GM18858 (cell line): ENCODE measurements around the gene OR2A5.
"Not testable (repeated sequence)": the region's sequence is repeated elsewhere in the genome, so short reads cannot be mapped to it uniquely, and the experiment has no call there.

Experiments used
- ATAC-seq: cut with Tn5 transposase; IDR thresholded peaks from one replicate; pipeline ENCODE4 v1.9.1; 2021; ENCODE audit not compliant: unreplicated experiment

The OR2A5 gene

DNA sequence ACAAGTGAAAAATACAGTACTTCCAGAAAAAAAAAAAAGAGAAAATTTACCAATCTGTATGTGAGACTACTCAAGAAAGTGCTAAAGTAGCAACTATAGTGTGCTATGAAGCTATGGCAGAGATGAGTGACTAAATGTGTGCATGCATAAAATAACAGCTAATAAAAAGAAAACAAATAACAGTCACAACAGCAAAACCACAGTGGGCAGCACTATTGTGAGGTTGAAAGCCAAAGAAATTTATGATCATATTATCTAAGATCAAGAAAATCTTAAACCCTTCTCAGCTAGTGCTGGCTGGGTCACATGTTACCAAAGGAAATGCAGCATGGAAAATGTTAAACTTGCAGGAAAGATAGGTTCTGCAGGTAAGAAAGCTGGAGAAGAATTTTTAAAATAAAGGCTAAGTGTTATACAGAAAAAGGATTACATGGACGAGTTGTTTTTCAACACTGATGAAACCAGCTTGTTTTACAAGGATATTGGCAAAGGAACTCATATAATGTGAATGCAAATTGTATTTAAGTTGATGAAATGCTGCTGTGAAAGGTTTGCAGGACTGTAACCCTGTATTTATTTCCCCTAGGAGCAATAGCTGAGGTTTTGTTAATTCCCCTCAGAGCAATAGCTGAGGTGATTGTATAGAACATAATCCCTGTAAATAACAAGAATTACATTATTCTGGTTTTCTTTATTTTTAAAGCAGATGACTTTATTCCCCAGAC, 15.6 kb upstream of the OR2A5 start:
- no peak for ATAC-seq

DNA sequence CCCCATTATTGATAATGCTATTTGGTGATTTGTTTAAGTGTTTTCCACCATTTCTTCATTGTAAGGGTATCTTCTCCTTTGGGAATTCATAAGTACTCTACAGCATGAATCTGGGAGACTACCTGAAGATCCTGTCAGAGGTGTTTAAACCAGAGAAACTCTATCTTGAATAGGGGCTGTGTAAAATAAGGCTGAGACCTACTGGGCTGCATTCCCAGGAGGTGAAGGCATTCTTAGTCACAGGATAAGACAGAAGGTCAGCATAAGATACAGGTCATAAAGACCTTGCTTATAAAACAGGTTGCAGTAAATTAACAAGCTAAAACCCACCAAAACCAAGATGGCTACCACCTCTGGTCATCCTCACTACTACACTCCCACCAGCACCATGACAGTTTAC, 13.4 kb upstream of the OR2A5 start:
- ATAC-seq, result no peak

DNA sequence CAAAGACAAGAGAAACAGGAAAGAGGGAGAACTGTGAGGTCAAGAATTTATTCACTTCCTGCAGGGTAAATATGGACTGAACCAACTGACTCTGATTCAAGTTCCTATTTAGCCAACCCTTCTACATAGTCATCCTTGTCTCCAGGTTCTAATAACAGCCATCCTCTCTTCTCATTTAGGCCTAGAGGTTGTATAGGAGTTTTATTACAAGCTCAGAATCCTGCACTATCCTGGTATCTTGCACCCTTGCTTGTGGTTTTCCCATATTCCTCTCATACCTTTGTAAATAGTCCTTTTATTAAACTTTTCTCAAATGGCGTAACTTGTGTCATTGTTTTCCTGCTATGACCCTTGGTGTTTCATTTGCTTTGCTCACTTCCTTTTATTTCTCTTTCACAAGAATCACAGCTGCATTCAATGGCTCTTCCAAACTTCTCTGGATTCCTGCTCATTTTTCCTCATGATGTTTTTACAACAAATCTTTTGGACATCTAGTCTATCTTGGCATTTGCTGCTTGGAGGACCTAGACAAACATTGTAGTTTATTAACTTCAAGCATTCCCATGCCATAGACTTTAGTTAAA, 12.4 kb upstream of the OR2A5 start:
- ATAC-seq, result no peak

DNA sequence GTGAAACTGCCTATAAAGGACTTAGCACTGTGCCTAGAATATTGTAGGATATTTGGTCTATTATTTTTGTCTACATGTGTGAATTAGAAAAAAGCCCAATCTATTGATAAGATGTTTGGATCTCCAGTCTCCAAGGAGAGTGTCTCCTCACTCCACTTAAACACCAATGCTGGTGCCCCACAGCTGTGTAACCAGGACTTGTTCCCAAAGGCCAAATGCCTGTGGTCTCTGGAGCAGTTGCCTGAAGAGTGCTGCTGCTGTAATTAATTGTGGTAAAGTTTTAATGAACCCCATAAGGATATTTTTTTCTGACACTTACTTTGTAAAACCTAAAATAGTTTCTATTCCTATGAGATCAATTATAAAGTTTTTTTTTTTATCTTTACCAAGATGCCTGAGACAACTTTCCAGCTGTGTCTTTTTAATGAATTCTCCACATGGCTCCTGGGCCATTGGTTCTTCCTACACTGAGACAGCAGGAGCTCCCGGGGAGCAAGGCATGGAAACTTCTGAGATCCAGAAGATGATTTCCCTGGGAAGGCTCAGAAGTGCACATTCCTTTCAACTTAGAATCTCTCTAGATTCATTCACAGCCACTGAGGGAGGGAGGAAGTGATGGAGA, 11.2 kb upstream of the OR2A5 start:
- no peak for ATAC-seq

DNA sequence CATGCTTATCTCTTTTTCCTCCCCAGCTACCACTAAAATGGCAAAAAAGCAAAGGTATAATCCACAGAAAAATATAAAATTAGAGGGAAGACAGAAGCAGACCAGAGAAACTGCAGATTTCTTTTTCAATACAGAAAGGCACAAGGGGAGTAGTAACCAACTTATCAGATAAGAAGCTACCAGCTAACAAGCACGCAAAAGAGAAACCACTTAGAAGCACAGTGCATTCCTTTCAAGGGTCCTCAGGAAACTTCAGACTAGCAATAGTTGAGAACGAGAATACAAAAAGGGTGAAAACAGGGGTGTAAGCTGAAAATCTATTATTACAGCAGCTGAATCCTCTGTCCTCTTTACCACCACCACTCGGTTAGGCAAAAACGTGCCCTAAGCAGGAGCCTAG, 9.9 kb upstream of the OR2A5 start:
- no peak for ATAC-seq

DNA sequence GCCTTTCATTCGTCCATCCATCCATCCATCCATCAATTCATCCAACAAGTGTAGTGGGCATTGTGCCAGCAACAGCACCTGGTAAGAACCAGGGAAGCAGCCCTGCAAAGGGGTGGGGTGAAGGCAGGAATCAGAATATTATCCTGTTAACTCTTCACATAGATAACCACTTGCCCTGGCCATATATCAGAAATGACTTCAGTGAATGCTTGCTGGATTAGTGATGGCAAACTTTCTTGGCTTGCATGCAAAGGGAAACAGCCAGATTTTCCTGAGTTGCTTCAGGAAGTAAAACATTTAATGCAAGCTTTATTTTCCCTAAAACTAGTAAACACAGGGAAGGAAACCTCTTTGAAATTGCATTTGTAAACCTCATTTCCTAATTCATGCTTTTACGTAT, 743 bp downstream of the OR2A5 start:
- ATAC-seq, result no peak

DNA sequence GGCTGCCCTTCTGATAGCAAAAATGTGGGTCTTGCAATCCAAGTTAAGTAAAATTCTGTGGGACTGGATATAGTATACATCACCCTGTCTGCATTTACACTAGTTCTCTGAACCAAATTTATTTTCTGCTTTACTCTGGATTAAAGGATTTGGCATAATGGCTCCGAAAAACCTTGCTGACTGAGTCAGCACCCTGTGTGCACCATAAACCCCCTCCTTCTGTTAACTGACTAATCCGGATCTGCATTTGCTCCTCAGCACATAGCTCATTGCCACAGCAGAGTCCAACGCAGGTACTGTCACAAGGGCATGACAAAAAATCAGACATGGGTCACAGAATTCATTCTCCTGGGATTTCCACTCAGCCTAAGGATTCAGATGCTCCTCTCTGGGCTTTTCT, 1.3 kb downstream of the OR2A5 start:
- no peak for ATAC-seq

DNA sequence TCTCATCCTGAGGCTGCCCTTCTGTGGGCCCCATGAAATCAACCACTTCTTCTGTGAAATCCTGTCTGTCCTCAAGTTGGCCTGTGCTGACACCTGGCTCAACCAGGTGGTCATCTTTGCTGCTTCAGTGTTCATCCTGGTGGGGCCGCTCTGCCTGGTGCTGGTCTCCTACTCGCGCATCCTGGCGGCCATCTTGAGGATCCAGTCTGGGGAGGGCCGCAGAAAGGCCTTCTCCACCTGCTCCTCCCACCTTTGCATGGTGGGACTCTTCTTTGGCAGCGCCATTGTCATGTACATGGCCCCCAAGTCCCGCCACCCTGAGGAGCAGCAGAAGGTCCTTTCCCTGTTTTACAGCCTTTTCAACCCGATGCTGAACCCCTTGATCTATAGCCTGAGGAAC, 2.1 kb downstream of the OR2A5 start:
- not testable (repeated sequence) for ATAC-seq

DNA sequence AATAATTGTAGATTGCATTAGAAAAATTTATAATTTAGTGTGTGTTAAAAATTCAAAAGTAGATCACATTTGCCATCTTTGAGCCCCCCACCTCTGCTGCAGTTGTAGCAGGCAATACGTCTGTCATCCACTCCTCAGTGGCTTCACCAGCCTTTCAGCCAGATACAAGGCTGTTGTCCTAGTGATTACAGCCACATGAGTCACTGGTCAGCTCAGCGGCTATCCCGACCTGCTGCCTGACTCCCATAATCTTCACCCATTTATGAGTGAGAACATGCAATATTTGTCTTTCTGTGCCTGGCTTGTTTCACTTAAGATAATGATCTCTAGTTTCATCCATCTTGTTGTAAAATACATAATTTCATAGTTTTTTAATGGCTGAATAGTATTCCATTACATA, 9.2 kb downstream of the OR2A5 start:
- ATAC-seq, result no peak

DNA sequence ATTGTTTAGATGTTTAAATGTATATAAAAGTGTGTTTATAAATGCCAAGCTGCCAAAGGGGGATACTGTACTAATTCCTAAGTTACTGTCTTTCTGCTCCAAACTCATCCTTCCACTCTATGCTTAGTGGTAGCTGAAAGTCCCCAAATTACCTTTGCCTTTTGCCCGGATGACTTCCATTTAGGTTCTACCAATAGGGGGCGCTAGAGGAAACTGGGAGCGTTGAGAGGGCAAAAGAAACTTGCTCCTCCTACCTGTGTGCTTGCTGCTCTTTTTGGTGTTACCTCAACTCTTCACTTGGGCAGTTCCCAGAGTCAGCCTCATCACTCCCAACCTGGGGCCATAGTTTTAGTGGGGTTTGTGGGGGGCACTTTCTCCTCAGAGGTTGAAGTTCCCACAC, 15.0 kb downstream of the OR2A5 start:
- no peak for ATAC-seq

DNA sequence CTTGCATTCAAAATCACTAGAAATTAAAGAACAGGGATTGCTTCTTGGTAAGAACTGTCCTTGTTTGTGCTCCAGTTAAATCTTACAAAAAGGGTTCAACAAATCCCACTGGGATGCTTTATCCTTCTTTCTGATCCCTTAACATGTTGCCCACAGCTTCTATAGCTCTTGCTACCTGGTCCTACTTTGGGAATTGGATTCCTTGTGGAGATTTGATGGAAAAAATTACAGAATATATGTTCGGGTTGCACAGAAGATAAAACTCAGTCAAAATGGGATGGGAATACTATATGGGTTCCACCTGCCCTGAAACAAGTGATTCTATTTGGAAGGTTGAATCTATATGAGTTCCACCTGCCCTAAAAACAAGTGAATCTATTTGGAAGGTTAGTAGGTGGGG, 20.8 kb downstream of the OR2A5 start, which contains the start of gene OR2A25:
Gene OR2A25 (plus strand): TSS at position 301 of the 400 bp plus-strand sequence. CDS start 4,409 bp downstream, outside the sequence.
- no peak for ATAC-seq

DNA sequence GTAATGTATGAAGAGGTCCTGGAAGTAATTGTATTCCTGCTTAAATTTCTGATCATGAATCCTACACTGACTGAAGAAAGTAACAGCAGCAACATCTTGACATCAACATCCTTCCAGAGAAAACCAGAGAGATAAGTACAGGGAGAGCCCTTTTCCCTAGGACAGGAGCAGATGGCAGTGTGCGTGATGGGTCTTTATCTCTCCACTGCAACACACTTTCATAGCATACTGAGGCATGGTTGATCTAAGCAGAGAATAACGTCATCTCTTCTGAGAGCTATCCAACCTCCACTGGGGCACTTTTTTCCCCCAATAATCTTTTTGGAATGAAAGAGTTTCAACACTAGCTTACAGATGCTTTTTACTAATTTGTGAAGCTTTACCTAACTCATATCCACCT, 21.2 kb downstream of the OR2A5 start:
- ATAC-seq, result no peak

DNA sequence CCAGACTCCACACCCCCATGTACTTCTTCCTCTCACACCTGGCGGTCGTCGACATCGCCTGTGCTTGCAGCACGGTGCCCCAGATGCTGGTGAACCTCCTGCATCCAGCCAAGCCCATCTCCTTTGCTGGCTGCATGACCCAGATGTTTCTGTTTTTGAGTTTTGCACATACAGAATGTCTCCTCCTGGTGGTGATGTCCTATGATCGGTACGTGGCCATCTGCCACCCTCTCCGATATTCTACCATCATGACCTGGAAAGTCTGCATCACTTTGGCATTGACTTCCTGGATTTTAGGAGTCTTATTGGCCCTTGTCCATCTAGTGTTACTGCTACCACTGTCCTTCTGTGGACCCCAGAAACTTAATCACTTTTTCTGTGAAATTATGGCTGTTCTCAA, 25.6 kb downstream of the OR2A5 start:
- ATAC-seq, result no peak

DNA sequence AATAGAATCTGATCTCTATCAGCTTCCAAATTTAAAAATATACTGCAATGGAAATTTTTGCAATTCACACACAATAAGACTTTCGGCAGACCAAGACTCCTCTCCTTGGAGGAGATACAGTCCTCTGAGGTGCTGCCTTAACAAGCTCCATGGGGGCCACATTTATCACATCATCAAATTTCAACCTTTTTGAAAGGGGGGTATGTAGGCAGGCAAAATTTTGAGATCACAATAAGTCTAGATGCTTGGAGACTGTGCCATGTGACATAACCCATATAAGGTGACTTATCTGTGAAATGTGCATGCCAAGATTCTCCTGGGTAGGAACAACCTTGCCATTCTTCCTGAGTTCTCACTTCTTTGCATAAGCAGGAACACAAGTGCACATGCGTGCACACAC, 37.2 kb downstream of the OR2A5 start, which contains the start of gene OR2A12:
Gene OR2A12 (plus strand): TSS at position 301 of the 400 bp plus-strand sequence. CDS start 8,830 bp downstream, outside the sequence.
- ATAC-seq, result no peak

DNA sequence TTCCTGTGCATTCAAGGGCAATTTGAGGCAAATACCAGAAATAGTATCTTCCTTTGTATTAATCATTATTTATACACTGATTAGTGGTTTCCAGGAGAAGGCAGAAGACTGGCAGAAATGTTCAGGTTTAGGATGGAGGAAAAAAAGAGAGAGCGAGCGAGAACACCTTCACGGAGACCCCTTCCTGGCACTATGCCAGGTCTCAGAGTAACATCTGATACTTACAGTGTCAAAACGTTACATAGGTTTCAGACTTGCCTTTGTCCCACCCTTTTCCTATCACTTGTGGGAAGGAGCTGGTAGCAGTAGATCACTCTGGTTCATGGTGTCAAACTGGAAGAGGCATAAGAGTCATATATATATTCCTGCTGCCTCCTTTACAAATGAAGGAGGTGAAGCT, 38.0 kb downstream of the OR2A5 start:
- ATAC-seq, result no peak

DNA sequence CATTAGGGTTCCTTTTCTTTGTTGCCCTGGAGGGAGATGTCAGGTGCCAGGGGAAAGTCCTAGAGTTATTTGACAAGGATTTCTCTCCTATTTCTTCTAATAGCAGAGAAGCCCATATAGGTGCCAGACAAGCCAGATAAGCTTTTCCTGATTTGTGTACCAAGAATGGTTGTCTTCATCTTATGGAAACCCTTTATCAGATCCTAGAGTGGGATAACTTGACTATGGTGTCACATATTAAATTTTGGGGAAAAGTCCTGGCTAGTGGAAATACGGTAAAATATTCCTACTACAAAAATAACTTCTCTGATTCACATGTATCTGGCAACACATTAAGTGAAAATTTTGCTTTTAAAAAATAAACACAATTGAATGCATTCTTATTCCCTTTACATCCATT, 38.5 kb downstream of the OR2A5 start:
- no peak for ATAC-seq

DNA sequence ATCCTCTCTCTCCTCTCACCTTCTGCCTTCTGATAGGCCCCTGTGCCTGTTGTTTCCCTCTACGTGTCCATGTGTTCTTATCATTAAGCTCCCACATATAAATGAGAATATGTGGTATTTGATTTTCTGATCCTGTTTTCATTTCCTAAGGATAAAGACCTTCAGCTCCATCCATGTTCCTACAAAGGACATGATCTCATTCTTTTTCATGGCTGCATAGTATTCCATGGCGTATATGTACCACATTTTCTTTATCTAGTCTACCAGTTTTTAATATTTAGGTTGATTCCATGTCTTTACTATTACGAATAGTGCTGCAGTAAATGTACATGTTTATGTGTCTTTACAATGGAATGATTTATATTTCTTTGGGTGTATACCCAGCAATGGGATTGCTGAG, 41.9 kb downstream of the OR2A5 start:
- ATAC-seq, result no peak

DNA sequence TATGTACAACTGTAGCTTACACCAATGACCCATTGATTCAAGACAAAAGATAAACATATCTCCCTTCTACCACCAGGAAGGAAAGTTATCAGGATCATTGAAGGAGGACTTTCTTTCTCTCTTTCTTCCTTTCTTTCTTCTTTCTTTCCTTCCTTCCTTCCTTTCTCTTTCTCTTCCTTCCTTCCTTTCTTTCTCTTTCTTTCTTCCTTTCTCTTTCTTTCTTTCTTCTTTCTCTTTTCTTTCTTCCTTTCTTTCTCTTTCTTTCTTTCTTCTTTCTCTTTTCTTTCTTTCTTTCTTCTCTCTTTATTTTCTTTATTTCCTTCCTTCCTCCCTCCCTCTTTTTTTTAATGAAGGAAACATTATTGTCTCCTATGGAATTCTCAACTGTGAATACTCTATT, 50.0 kb downstream of the OR2A5 start:
- ATAC-seq, result no peak

DNA sequence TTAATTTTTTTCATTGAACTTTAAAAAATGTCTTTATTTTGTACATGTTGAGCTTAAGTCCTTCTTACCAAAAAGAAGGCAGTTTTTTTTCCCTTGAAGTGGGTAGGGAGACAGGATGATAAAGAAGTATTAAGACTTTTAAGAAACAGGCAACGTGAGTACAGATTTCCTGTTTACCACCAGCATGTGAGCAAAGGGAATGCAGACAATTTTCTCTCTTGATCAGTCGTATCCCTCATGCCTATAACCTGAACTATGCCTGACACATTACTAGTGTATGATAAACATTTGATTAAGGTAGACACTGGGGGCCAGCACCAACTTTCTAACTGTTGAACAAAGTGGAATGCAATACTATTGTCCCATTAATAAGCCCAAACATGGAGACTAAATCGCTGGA, 51.9 kb downstream of the OR2A5 start:
- no peak for ATAC-seq

DNA sequence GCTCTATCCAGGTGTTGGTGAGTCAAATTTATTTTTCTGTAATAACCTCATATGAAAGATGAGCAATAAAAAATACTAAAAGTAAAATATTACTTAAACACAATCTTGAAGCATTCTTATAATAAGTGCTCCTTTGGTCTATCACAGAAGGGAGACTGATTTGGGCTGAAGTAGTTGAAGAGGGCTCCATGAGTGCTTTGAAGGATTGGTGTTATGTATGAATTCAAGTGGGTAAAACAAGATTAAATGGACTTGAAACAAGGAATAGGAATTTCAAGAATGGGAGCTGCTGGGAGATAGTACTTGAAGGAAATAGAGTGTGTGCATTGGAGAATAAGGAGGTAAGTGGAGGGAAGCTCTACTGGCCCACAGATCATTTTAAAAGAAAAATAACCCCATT, 53.3 kb downstream of the OR2A5 start:
- ATAC-seq, result no peak

DNA sequence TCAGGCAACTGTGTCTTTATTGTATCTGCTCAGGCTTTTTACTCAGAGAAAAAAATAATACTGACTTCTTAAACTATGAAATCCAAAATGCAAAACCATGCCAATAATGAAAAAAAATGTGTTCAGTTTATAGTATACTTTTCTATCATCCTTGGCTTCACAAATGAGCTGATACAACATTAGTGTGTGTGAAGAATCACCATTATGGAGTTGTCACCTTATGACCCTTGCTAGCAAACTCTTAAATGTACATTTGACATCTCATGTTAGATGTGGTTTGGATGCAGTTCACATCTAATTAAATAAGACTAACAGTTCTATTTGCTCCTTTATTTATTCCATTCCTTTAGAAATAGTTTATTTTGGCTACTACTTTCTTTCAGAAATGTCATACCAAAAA, 56.5 kb downstream of the OR2A5 start:
- ATAC-seq, result no peak
